WTC11 (cell line): ENCODE measurements around the gene MED23. TPM values are rescaled to one million over a fixed set of nuclear protein-coding genes. Genes with fewer than 3 reads are reported as not detected.

ENCODE experiments used
- ATAC-seq: fragments of 200-7000 bp; cut with Tn5 transposase; 2 replicates; pipeline ENCODE4 v1.10.0; 2021; ENCODE audit warnings: mild to moderate bottlenecking, moderate library complexity
- CTCF ChIA-PET: fragments of 300-600 bp; sonication (Branson Sonifier 250); formaldehyde crosslinking; loops from one replicate; lab custom pipeline; 2021; ENCODE audit warnings: antibody characterized with exemption; lab: Charles Lee
- POLR2A ChIA-PET: fragments of 350-600 bp; sonication (Branson Sonifier 250); formaldehyde crosslinking; loops from one replicate; lab custom pipeline; 2021; ENCODE audit warnings: antibody characterized with exemption; lab: Charles Lee
- DNase-seq: peaks from one replicate; pipeline ENCODE4 v3.0.0; 2021; ENCODE audit warnings: low spot score
- H3K27ac Mint-ChIP-seq: 2 replicates; pipeline ENCODE4 v1.8.0; 2021; ENCODE audit warnings: mixed read lengths
- H3K27me3 Mint-ChIP-seq: 2 replicates; pipeline ENCODE4 v1.8.0; 2021; ENCODE audit warnings: low read depth, mild to moderate bottlenecking, moderate library complexity, mixed read lengths
- H3K36me3 Mint-ChIP-seq: 2 replicates; pipeline ENCODE4 v1.8.0; 2021; ENCODE audit warnings: mixed read lengths
- H3K4me1 Mint-ChIP-seq: 2 replicates; pipeline ENCODE4 v1.8.0; 2022; ENCODE audit warnings: mixed read lengths
- H3K4me3 Mint-ChIP-seq: 2 replicates; pipeline ENCODE4 v1.8.0; 2021; ENCODE audit warnings: mild to moderate bottlenecking, moderate library complexity, mixed read lengths
- H3K9me3 Mint-ChIP-seq: 2 replicates; pipeline ENCODE4 v1.8.0; 2021; ENCODE audit warnings: mixed read lengths
- ATF3 ChIP-seq: sonication (generic); formaldehyde crosslinking; conservative IDR thresholded peaks from 2 replicates; pipeline ENCODE4 v1.8.1; 2022; ENCODE audit warnings: mild to moderate bottlenecking, missing genetic modification reagents
- CREB1 ChIP-seq: sonication (generic); formaldehyde crosslinking; IDR thresholded peaks from 2 replicates; pipeline ENCODE4 v1.8.0; 2023; ENCODE audit warnings: mild to moderate bottlenecking, missing genetic modification reagents
- CREM ChIP-seq: sonication (generic); formaldehyde crosslinking; IDR thresholded peaks from 2 replicates; pipeline ENCODE4 v1.8.1; 2022; ENCODE audit warnings: mild to moderate bottlenecking, missing genetic modification reagents, moderate library complexity
- CTCF ChIP-seq: fragments of 200-600 bp; IDR thresholded peaks from 2 replicates; pipeline ENCODE4 v1.8.0; 2022; ENCODE audit warnings: antibody characterized with exemption
- E2F4 ChIP-seq: sonication (generic); formaldehyde crosslinking; IDR thresholded peaks from 2 replicates; pipeline ENCODE4 v1.8.1; 2022; ENCODE audit warnings: low read depth, mild to moderate bottlenecking, moderate library complexity, missing genetic modification reagents, borderline replicate concordance
- FOXP4 ChIP-seq: sonication (generic); formaldehyde crosslinking; IDR thresholded peaks from 2 replicates; pipeline ENCODE4 v1.8.0; 2022; ENCODE audit warnings: mild to moderate bottlenecking, missing genetic modification reagents
- GRHL2 ChIP-seq: fragments of 250-450 bp; sonication (Bioruptor Pico); IDR thresholded peaks from 2 replicates; pipeline ENCODE4 v1.8.0; 2022; ENCODE audit warnings: mild to moderate bottlenecking, moderate library complexity; ENCODE audit not compliant: insufficient replicate concordance, severe bottlenecking
- MYBL2 ChIP-seq: sonication (generic); formaldehyde crosslinking; IDR thresholded peaks from 2 replicates; pipeline ENCODE4 v1.8.1; 2023; ENCODE audit warnings: mild to moderate bottlenecking, moderate library complexity, missing genetic modification reagents
- NFE2L1 ChIP-seq: sonication (generic); formaldehyde crosslinking; IDR thresholded peaks from 2 replicates; pipeline ENCODE4 v1.8.1; 2023; ENCODE audit warnings: missing genetic modification reagents
- STAT6 ChIP-seq: sonication (generic); formaldehyde crosslinking; conservative IDR thresholded peaks from 2 replicates; pipeline ENCODE4 v1.8.1; 2023; ENCODE audit warnings: mild to moderate bottlenecking, low read depth, missing genetic modification reagents, moderate library complexity
- USF1 ChIP-seq: sonication (generic); formaldehyde crosslinking; IDR thresholded peaks from 2 replicates; pipeline ENCODE4 v1.8.0; 2022; ENCODE audit warnings: mild to moderate bottlenecking, missing genetic modification reagents
- ZNF138 ChIP-seq: sonication (generic); formaldehyde crosslinking; conservative IDR thresholded peaks from 2 replicates; pipeline ENCODE4 v1.8.1; 2022; ENCODE audit warnings: mild to moderate bottlenecking, moderate library complexity, missing genetic modification reagents
- ZNF532 ChIP-seq: fragments of 250-450 bp; sonication (Bioruptor Pico); IDR thresholded peaks from 2 replicates; pipeline ENCODE4 v1.9.0; 2021; ENCODE audit warnings: mild to moderate bottlenecking, borderline replicate concordance
- total RNA-seq: library from RNA; stranded (reverse); gene quantifications from 3 replicates; pipeline ENCODE4 v1.2.3, GENCODE V29; 2021

Gene MED23
- total RNA-seq, 1 experiment from 2014 or later = 19.0 TPM

- CTCF ChIA-PET = interaction anchor here (0.6 to 1.5 kb wide), 6 partner anchors 14 to 435 kb away, joined by 3 to 7 read pairs (median 4); partner anchors contain the start of gene MED23
- H3K4me1 Mint-ChIP-seq = no peaks in the 10 kb centered on the region
- peaks cover 52% of the 10 kb centered on the region for H3K36me3 Mint-ChIP-seq
Observed at GRCh38 chr6:131597446-131597845, 30.6 kb downstream of the MED23 start.

GRCh38 chr6:131594074-131594473 lies 34.0 kb downstream of the MED23 start:
- H3K4me3 Mint-ChIP-seq = no peak overlapping the region
- H3K36me3 Mint-ChIP-seq = peaks cover 53% of the 10 kb centered on the region
- no peaks in the 10 kb centered on the region for H3K9me3 Mint-ChIP-seq
- H3K27me3 Mint-ChIP-seq = no peaks in the 10 kb centered on the region
- no peaks in the 10 kb centered on the region for H3K4me1 Mint-ChIP-seq
- ChIA-PET CTCF (no interaction called here), POLR2A (no interaction called here)
- ATAC-seq (no peak), DNase-seq (no peak)
- no peak overlapping the region for H3K27ac Mint-ChIP-seq
- TF ChIP-seq E2F4 (CRISPR knock-in tag) = no peak
- TF ChIP-seq MYBL2 (CRISPR knock-in tag) = no peak
- no peak for TF ChIP-seq GRHL2 (CRISPR knock-in tag)
- no peak for TF ChIP-seq ZNF532 (CRISPR knock-in tag)
- TF ChIP-seq STAT6 = no peak

More at GRCh38 chr6:131597446-131597845, 30.6 kb downstream of the MED23 start:
- ATAC-seq (no peak), DNase-seq (no peak)
- no peak for TF ChIP-seq USF1
- no peak for TF ChIP-seq ZNF138
- TF ChIP-seq CTCF = 0 out of 2 replicates have a peak, but pooled peaks have one; percentile 11
- no peak for TF ChIP-seq ATF3 (CRISPR knock-in tag)
- TF ChIP-seq FOXP4 = no peak
- TF ChIP-seq CREB1 (CRISPR knock-in tag) = no peak
- no peak for TF ChIP-seq CREM (CRISPR knock-in tag)
- no peak for TF ChIP-seq GRHL2 (CRISPR knock-in tag)
- TF ChIP-seq NFE2L1 = no peak
- H3K27me3 Mint-ChIP-seq = no peaks in the 10 kb centered on the region
- no peak overlapping the region for H3K27ac Mint-ChIP-seq
- POLR2A ChIA-PET = interaction anchor here (0.7 kb wide), 1 partner anchor 10 kb away, joined by 3 read pairs; no protein-coding TSS in a partner anchor
- H3K9me3 Mint-ChIP-seq = no peaks in the 10 kb centered on the region
- no peak overlapping the region for H3K4me3 Mint-ChIP-seq
